Measurements from ENCODE around the gene GEMIN5. TPM values are rescaled to one million over a fixed set of nuclear protein-coding genes. Genes with fewer than 3 reads are reported as not detected.

GEMIN5 gene
- total and polyA plus RNA-seq, 2 donors = 9.3 to 18.0 TPM

GRCh38 chr5:154893381-154893780 lies 44.6 kb downstream of the GEMIN5 start:
- Histone ChIP-seq H3K4me3 (ENCODE audit: low read depth, low read length) (no peak overlapping the region), H3K36me3 (ENCODE audit: insufficient read depth) (peaks cover 6% of the 10 kb centered on the region), H3K4me1 (ENCODE audit: insufficient read depth) (no peaks in the 10 kb centered on the region), H3K27ac (ENCODE audit: low read depth) (no peak overlapping the region)
- no peak for DNase-seq (ENCODE audit: extremely low spot score)
- WGBS = 86% methylated on average over 5 of the region's 5 CpGs

GRCh38 chr5:154892369-154892771 lies 45.6 kb downstream of the GEMIN5 start:
- H3K36me3 ChIP-seq (ENCODE audit: insufficient read depth) = peaks cover 4% of the 10 kb centered on the region
- DNase-seq (ENCODE audit: extremely low spot score) = no peak
- WGBS = 87% methylated on average over 13 of the region's 13 CpGs

GRCh38 chr5:154885439-154885838 lies 52.6 kb downstream of the GEMIN5 start:
- no peak for DNase-seq (ENCODE audit: extremely low spot score)
- H3K27ac ChIP-seq (ENCODE audit: low read depth) = no peak overlapping the region
- no peak overlapping the region for H3K4me3 ChIP-seq (ENCODE audit: low read depth, low read length)
- H3K36me3 ChIP-seq (ENCODE audit: insufficient read depth) = peaks cover 3% of the 10 kb centered on the region
- WGBS = 93% methylated on average over 2 of the region's 2 CpGs
- no peaks in the 10 kb centered on the region for H3K4me1 ChIP-seq (ENCODE audit: insufficient read depth)

More at GRCh38 chr5:154892369-154892771, 45.6 kb downstream of the GEMIN5 start:
- Histone ChIP-seq H3K4me3 (ENCODE audit: low read depth, low read length) (no peak overlapping the region), H3K4me1 (ENCODE audit: insufficient read depth) (no peaks in the 10 kb centered on the region), H3K27ac (ENCODE audit: low read depth) (no peak overlapping the region)

- H3K27ac ChIP-seq (ENCODE audit: low read depth) = no peak overlapping the region
- peaks cover 3% of the 10 kb centered on the region for H3K36me3 ChIP-seq (ENCODE audit: insufficient read depth)
- DNase-seq (ENCODE audit: extremely low spot score) = no peak
- 93% methylated on average over 8 of the region's 8 CpGs for WGBS
- H3K4me1 ChIP-seq (ENCODE audit: insufficient read depth) = no peaks in the 10 kb centered on the region
- H3K4me3 ChIP-seq (ENCODE audit: low read depth, low read length) = no peak overlapping the region
Observed at GRCh38 chr5:154884424-154884823, 53.6 kb downstream of the GEMIN5 start.

GRCh38 chr5:154881986-154882385 lies 56.0 kb downstream of the GEMIN5 start:
- DNase-seq (ENCODE audit: extremely low spot score) = no peak
- no peaks in the 10 kb centered on the region for H3K36me3 ChIP-seq (ENCODE audit: insufficient read depth)
- 66% methylated on average over 4 of the region's 4 CpGs for WGBS
- no peaks in the 10 kb centered on the region for H3K4me1 ChIP-seq (ENCODE audit: insufficient read depth)
- no peak overlapping the region for H3K4me3 ChIP-seq (ENCODE audit: low read depth, low read length)
- H3K27ac ChIP-seq (ENCODE audit: low read depth) = no peak overlapping the region

- DNase-seq (ENCODE audit: extremely low spot score) = no peak
- 97% methylated on average over 14 of the region's 14 CpGs for WGBS
- H3K36me3 ChIP-seq (ENCODE audit: insufficient read depth) = peaks cover 6% of the 10 kb centered on the region
Observed at GRCh38 chr5:154878642-154879335, 59.2 kb downstream of the GEMIN5 start.

GRCh38 chr5:154873791-154874331 lies 64.2 kb downstream of the GEMIN5 start:
- Histone ChIP-seq H3K36me3 (ENCODE audit: insufficient read depth) (peaks cover 14% of the 10 kb centered on the region), H3K4me1 (ENCODE audit: insufficient read depth) (no peaks in the 10 kb centered on the region), H3K27ac (ENCODE audit: low read depth) (no peak overlapping the region), H3K4me3 (ENCODE audit: low read depth, low read length) (no peak overlapping the region)
- no peak for DNase-seq (ENCODE audit: extremely low spot score)
- WGBS = 85% methylated on average over 5 of the region's 5 CpGs

More at GRCh38 chr5:154878642-154879335, 59.2 kb downstream of the GEMIN5 start:
- Histone ChIP-seq H3K4me3 (ENCODE audit: low read depth, low read length) (no peak overlapping the region), H3K4me1 (ENCODE audit: insufficient read depth) (no peaks in the 10 kb centered on the region), H3K27ac (ENCODE audit: low read depth) (no peak overlapping the region)

GRCh38 chr5:154871734-154872133 lies 66.3 kb downstream of the GEMIN5 start:
- H3K27ac ChIP-seq (ENCODE audit: low read depth) = no peak overlapping the region
- 93% methylated on average over 4 of the region's 4 CpGs for WGBS
- no peak overlapping the region for H3K4me3 ChIP-seq (ENCODE audit: low read depth, low read length)
- H3K4me1 ChIP-seq (ENCODE audit: insufficient read depth) = no peaks in the 10 kb centered on the region
- peaks cover 14% of the 10 kb centered on the region for H3K36me3 ChIP-seq (ENCODE audit: insufficient read depth)
- no peak for DNase-seq (ENCODE audit: extremely low spot score)

- H3K36me3 ChIP-seq (ENCODE audit: insufficient read depth) = peaks cover 8% of the 10 kb centered on the region
Observed at GRCh38 chr5:154868702-154869101, 69.3 kb downstream of the GEMIN5 start.

GRCh38 chr5:154866841-154867240 lies 71.2 kb downstream of the GEMIN5 start:
- 78% methylated on average over 2 of the region's 2 CpGs for WGBS
- Histone ChIP-seq H3K27ac (ENCODE audit: low read depth) (no peak overlapping the region), H3K4me3 (ENCODE audit: low read depth, low read length) (no peak overlapping the region), H3K4me1 (ENCODE audit: insufficient read depth) (no peaks in the 10 kb centered on the region), H3K36me3 (ENCODE audit: insufficient read depth) (peaks cover under 1% of the 10 kb centered on the region)
- DNase-seq (ENCODE audit: extremely low spot score) = no peak

More at GRCh38 chr5:154868702-154869101, 69.3 kb downstream of the GEMIN5 start:
- H3K4me3 ChIP-seq (ENCODE audit: low read depth, low read length) = no peak overlapping the region
- DNase-seq (ENCODE audit: extremely low spot score) = no peak
- 88% methylated on average over 5 of the region's 5 CpGs for WGBS
- H3K4me1 ChIP-seq (ENCODE audit: insufficient read depth) = no peaks in the 10 kb centered on the region
- no peak overlapping the region for H3K27ac ChIP-seq (ENCODE audit: low read depth)

GRCh38 chr5:154865466-154866184 lies 72.4 kb downstream of the GEMIN5 start:
- no peak overlapping the region for H3K4me3 ChIP-seq (ENCODE audit: low read depth, low read length)
- H3K27ac ChIP-seq (ENCODE audit: low read depth) = no peak overlapping the region
- 52% methylated on average over 5 of the region's 5 CpGs for WGBS
- no peaks in the 10 kb centered on the region for H3K36me3 ChIP-seq (ENCODE audit: insufficient read depth)
- no peak for DNase-seq (ENCODE audit: extremely low spot score)
- H3K4me1 ChIP-seq (ENCODE audit: insufficient read depth) = no peaks in the 10 kb centered on the region

GRCh38 chr5:154863291-154864080 lies 74.5 kb downstream of the GEMIN5 start:
- Histone ChIP-seq H3K27ac (ENCODE audit: low read depth) (no peak overlapping the region), H3K4me3 (ENCODE audit: low read depth, low read length) (no peak overlapping the region), H3K36me3 (ENCODE audit: insufficient read depth) (no peaks in the 10 kb centered on the region), H3K4me1 (ENCODE audit: insufficient read depth) (no peaks in the 10 kb centered on the region)
- WGBS = 88% methylated on average over 7 of the region's 7 CpGs
- DNase-seq (ENCODE audit: extremely low spot score) = no peak

- Histone ChIP-seq H3K27ac (ENCODE audit: low read depth) (no peak overlapping the region), H3K36me3 (ENCODE audit: insufficient read depth) (no peaks in the 10 kb centered on the region), H3K4me1 (ENCODE audit: insufficient read depth) (no peaks in the 10 kb centered on the region), H3K4me3 (ENCODE audit: low read depth, low read length) (no peak overlapping the region)
- no peak for DNase-seq (ENCODE audit: extremely low spot score)
- WGBS = 84% methylated on average over 2 of the region's 2 CpGs
Observed at GRCh38 chr5:154862766-154863165, 75.2 kb downstream of the GEMIN5 start.

Measured in urinary bladder (tissue), 4 donors.